ENCODE results near the gene ACSL1.

DNA sequence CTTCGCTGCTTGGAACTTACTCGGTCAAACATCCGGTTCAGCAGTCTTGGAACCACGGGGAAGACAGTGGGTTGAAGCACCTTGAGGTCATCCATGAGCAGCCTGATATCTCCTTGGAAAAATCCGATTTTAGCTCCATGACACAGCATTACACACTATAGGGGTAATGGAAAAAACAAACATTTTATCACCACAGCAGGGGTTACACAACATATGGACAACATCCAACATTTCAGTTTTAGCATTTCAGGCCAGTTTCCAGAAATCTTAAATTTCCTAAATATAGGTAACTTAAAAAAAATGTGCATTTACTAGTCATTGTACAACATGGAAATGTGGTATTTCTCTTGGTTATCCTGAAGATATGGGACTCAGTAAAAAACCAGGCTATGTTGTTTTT, 57.5 kb downstream of the ACSL1 start:
- no peak for TF ChIP-seq CTCF (IDR thresholded peaks at IDR 0.05; ENCODE audit: extremely low read depth in 1 of 2, insufficient read depth in 1 of 2, low read depth in 1 of 2, low read length in 2 of 2)
- no peak for TF ChIP-seq POLR2AphosphoS5 (IDR thresholded peaks at IDR 0.05; ENCODE audit: insufficient read depth, low read depth, low read length)
- no peak for TF ChIP-seq EZH2 (IDR thresholded peaks at IDR 0.05; ENCODE audit: borderline replicate concordance, low read depth, low read length, severe bottlenecking)
- TF ChIP-seq, protein P1, sequence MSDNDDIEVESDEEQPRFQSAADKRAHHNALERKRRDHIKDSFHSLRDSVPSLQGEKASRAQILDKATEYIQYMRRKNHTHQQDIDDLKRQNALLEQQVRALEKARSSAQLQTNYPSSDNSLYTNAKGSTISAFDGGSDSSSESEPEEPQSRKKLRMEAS (IDR thresholded peaks at IDR 0.05; ENCODE audit: insufficient read depth, insufficient read length) = no peak
- no peak for TF ChIP-seq MYC (IDR thresholded peaks at IDR 0.05; ENCODE audit: low read depth, low read length)
- no peak for TF ChIP-seq POLR2A (IDR thresholded peaks at IDR 0.05; ENCODE audit: low read depth, low read length)
- TF ChIP-seq GATA2 (IDR thresholded peaks at IDR 0.05; ENCODE audit: insufficient read depth, insufficient read length, low read depth, low read length) = no peak

Measured in endothelial cell of umbilical vein (primary cell).